Neural progenitor cell (in vitro differentiated cells): ENCODE measurements around the gene SLC25A1.

Experiments
- CTCF ChIP-seq: fragments of 200-600 bp; sonication (generic); IDR thresholded peaks from 2 replicates; pipeline ENCODE4 v1.5.1; 2017; ENCODE audit warnings: antibody characterized with exemption, mild to moderate bottlenecking
- EZH2 ChIP-seq: fragments of 200-600 bp; sonication (generic); IDR thresholded peaks from 2 replicates; pipeline ENCODE4 v1.6.1; 2017; ENCODE audit warnings: antibody characterized with exemption, mild to moderate bottlenecking, moderate library complexity
- EZH2phosphoT487 ChIP-seq: fragments of 200-600 bp; sonication (generic); IDR thresholded peaks from 2 replicates; pipeline ENCODE4 v1.6.1; 2017; ENCODE audit warnings: antibody characterized with exemption

- TF ChIP-seq CTCF (no peak), EZH2 (no peak), EZH2phosphoT487 (no peak)
Observed at GRCh38 chr22:19223617-19224016, 45.1 kb upstream of the SLC25A1 start.
